Keratinocyte (primary cell): ENCODE results near the gene NPTX2. TPM values are rescaled to one million over a fixed set of nuclear protein-coding genes. Genes with fewer than 3 reads are reported as not detected.

Experiments
- DNase-seq: peaks from one replicate; pipeline ENCODE4 v3.0.0-alpha.2; 2011; ENCODE audit warnings: low read depth, missing footprints, low spot score
- FAIRE-seq: peaks from 2 replicates; lab custom pipeline; 2011; peaks lifted over from hg19 to GRCh38; lab: Jason Lieb, UNC
- H2AFZ ChIP-seq: 2 replicates; pipeline ENCODE4 v1.6.0; 2012; ENCODE audit warnings: low read length, control low read depth, inconsistent platforms; ENCODE audit not compliant: control insufficient read depth
- H3K27ac ChIP-seq: 2 replicates; pipeline ENCODE4 v1.5.1; 2011; ENCODE audit warnings: low read length; ENCODE audit not compliant: control insufficient read depth, insufficient read depth
- H3K27me3 ChIP-seq: 3 replicates; pipeline ENCODE4 v1.6.0; 2011; ENCODE audit warnings: low read length; ENCODE audit not compliant: control insufficient read depth, insufficient read depth; ENCODE audit errors: extremely low read depth
- H3K36me3 ChIP-seq, 2 experiments: 2 replicates in 1 of 2; 3 replicates in 1 of 2; pipeline ENCODE4 v1.5.1; 2011; ENCODE audit warnings: low read length in 2 of 2, mild to moderate bottlenecking in 1 of 2; ENCODE audit not compliant: control insufficient read depth in 2 of 2, insufficient read depth in 2 of 2; ENCODE audit errors: extremely low read depth in 1 of 2
- H3K4me1 ChIP-seq: 3 replicates; pipeline ENCODE4 v1.5.1; 2011; ENCODE audit warnings: low read length; ENCODE audit not compliant: control insufficient read depth, insufficient read depth; ENCODE audit errors: extremely low read depth
- H3K4me2 ChIP-seq: 3 replicates; pipeline ENCODE4 v1.6.0; 2011; ENCODE audit warnings: low read depth, low read length; ENCODE audit not compliant: control insufficient read depth, insufficient read depth; ENCODE audit errors: extremely low read depth
- H3K4me3 ChIP-seq, 3 experiments: fragments of 200-600 bp in 1 of 3; sonication (generic) in 1 of 3; 2 replicates in 2 of 3; 3 replicates in 1 of 3; pipeline ENCODE4 v1.5.1; 2011 to 2016; ENCODE audit warnings: low read length in 3 of 3, mild to moderate bottlenecking in 3 of 3, control low read depth in 2 of 3, inconsistent platforms in 1 of 3, low read depth in 1 of 3, mixed read lengths in 1 of 3, mixed run types in 1 of 3, moderate library complexity in 1 of 3; ENCODE audit not compliant: control insufficient read depth in 2 of 3, insufficient read depth in 2 of 3; ENCODE audit errors: extremely low read depth in 1 of 3
- H3K79me2 ChIP-seq: 2 replicates; pipeline ENCODE4 v1.6.0; 2012; ENCODE audit warnings: low read length; ENCODE audit not compliant: control insufficient read depth, insufficient read depth
- H3K9ac ChIP-seq: 3 replicates; pipeline ENCODE4 v1.6.0; 2011; ENCODE audit warnings: low read length; ENCODE audit not compliant: control insufficient read depth, insufficient read depth; ENCODE audit errors: extremely low read depth
- H3K9me1 ChIP-seq: 3 replicates; pipeline ENCODE4 v1.6.0; 2011; ENCODE audit warnings: low read length; ENCODE audit not compliant: control insufficient read depth, insufficient read depth; ENCODE audit errors: extremely low read depth
- H3K9me3 ChIP-seq: 2 replicates; pipeline ENCODE4 v1.5.1; 2012; ENCODE audit warnings: low read depth, low read length; ENCODE audit not compliant: control insufficient read depth
- H4K20me1 ChIP-seq: 3 replicates; pipeline ENCODE4 v1.6.0; 2011; ENCODE audit warnings: low read length; ENCODE audit not compliant: control insufficient read depth, insufficient read depth; ENCODE audit errors: extremely low read depth
- CTCF ChIP-seq, 3 experiments: IDR thresholded peaks in 1 of 3; conservative IDR thresholded peaks in 1 of 3; optimal IDR thresholded peaks in 1 of 3; 2 replicates in 2 of 3; 3 replicates in 1 of 3; pipeline versions ENCODE3 to v1.5.1; 2011; ENCODE audit warnings: low read length in 3 of 3, mild to moderate bottlenecking in 3 of 3, moderate library complexity in 2 of 3, control low read depth in 1 of 3, inconsistent platforms in 1 of 3; ENCODE audit not compliant: insufficient read depth in 2 of 3; ENCODE audit errors: extremely low read depth in 1 of 3
- EZH2 ChIP-seq: IDR thresholded peaks from one replicate; pipeline ENCODE4 v1.6.1; 2012; ENCODE audit warnings: inconsistent platforms, mild to moderate bottlenecking, low read length, moderate library complexity
- dilution Hi-C: fragments of 300-500 bp; cut with MboI; formaldehyde crosslinking; loops from one replicate; pipeline ENCODE4 v1.7.0; 2020; ENCODE audit warnings: low sequenced_read_pairs; ENCODE audit not compliant: extremely low pct_ligation_motif_present
- polyA plus RNA-seq, 5 experiments: library from polyadenylated mRNA; depleted of rRNA in 3 of 5; stranded (reverse) in 3 of 5; stranded (forward) in 1 of 5; unstranded in 1 of 5; fragments of >200 nt; gene quantifications; 1 replicate in 1 of 5; 2 replicates in 3 of 5; 3 replicates in 1 of 5; pipeline versions ENCODE4 v1.2.1 to v1.2.3, GENCODE V29; 2011 to 2012; ENCODE audit warnings: missing spikeins in 2 of 5, low read depth in 1 of 5, low replicate concordance in 1 of 5

The NPTX2 gene
- polyA plus RNA-seq, 1 donor (not counting 4 experiments of a cell fraction or from before 2014, with no cell fraction given), result not detected

DNA sequence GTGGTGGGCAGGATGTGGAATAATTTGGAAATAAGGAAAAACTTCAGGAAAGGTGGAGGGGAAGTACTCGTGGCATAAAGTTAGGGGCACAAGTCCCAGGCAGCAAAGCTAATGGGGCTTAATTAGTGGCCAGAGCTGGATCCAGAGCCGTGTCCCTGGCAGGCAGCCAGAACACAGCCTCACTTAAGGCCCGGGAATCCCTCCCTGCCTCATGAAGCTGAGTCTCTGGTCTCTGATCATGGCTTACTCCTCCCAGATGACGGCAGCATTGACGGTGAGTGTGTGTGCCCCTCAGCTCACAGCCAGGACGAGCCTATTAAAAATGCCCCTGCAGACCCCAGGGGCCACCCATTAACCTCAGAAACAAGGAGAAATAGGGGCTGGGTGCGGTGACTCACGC, 48.2 kb upstream of the NPTX2 start:
- dilution Hi-C loops, result no loop called here
- Histone ChIP-seq H3K36me3 (no peaks in the 10 kb centered on the region), H2AFZ (no peak overlapping the region), H3K27ac (no peak overlapping the region), H3K9me3 (no peaks in the 10 kb centered on the region), H3K4me2 (no peak overlapping the region), H3K79me2 (no peaks in the 10 kb centered on the region), H3K4me3 (no peak overlapping the region), H3K9ac (no peak overlapping the region), H3K27me3 (no peaks in the 10 kb centered on the region), H3K9me1 (no peaks in the 10 kb centered on the region), H4K20me1 (no peaks in the 10 kb centered on the region), H3K4me1 (no peaks in the 10 kb centered on the region)
- TF ChIP-seq CTCF (optimal IDR thresholded peaks at IDR 0.05 in 1 of 3, IDR thresholded peaks at IDR 0.05 in 1 of 3, conservative IDR thresholded peaks at IDR 0.05 in 1 of 3; ENCODE audit: extremely low read depth in 1 of 3, insufficient read depth in 2 of 3, low read length in 3 of 3), result no peak
- TF ChIP-seq EZH2, result no peak
- DNase-seq (no peak), FAIRE-seq (no peak)

DNA sequence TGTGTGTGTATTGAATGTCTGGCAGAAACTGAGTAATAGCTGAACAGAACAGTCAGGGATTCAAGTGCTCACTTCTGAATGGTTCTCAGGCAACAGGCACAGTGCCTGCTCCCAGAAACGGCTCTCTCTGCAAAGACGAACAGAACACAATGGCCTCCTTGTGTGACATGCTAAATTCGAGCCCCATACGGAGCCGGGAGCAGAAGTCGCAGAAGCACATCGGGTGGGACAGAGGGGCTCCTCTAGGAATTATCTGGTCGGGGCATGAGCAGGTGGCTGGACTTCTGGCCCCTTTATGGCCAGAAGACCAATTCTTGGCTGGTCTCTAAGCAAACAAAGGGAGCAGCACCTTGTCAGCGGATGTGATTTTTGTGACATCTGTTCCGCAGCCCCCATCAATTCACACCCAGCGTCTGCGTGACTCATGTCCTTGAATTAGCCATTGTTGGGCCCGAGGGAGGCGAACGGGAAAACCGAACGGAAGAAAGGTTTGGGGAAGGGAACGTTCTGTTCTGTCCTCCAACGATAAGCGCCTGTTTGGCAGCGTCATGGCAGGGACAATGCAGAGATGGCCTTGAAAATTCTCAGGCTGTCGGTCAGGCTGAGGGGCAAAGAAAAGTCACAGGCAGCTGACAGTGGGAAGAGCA, 47.3 kb upstream of the NPTX2 start:
- Histone ChIP-seq H3K4me2 (no peak overlapping the region), H3K27me3 (no peaks in the 10 kb centered on the region), H3K4me3 (no peak overlapping the region), H2AFZ (no peak overlapping the region), H3K36me3 (no peaks in the 10 kb centered on the region), H3K9ac (no peak overlapping the region), H3K9me3 (no peaks in the 10 kb centered on the region), H3K79me2 (no peaks in the 10 kb centered on the region), H3K27ac (no peak overlapping the region), H3K9me1 (no peaks in the 10 kb centered on the region), H4K20me1 (no peaks in the 10 kb centered on the region), H3K4me1 (no peaks in the 10 kb centered on the region)
- dilution Hi-C loops, result no loop called here
- TF ChIP-seq EZH2, result no peak
- TF ChIP-seq CTCF (optimal IDR thresholded peaks at IDR 0.05 in 1 of 3, IDR thresholded peaks at IDR 0.05 in 1 of 3, conservative IDR thresholded peaks at IDR 0.05 in 1 of 3; ENCODE audit: extremely low read depth in 1 of 3, insufficient read depth in 2 of 3, low read length in 3 of 3), result no peak
- no peak for DNase-seq
- FAIRE-seq, result no peak
